Stimulated activated CD4-positive, alpha-beta T cell treated with anti-CD3 and anti-CD28 coated beads, TNF-alpha, amount 100 ng/mL, for 48 hours (primary cell): Measurements from ENCODE around the gene APOL4.
A peak's percentile ranks its signal among the peaks of the same experiment; 100 is the strongest.
"Not testable (repeated sequence)": the region's sequence is repeated elsewhere in the genome, so short reads cannot be mapped to it uniquely, and the experiment has no call there.

Experiments
- DNase-seq, 3 donors: peaks; one replicate each; pipeline ENCODE4 v3.0.0-alpha.2; 2020; ENCODE audit warnings: low read depth in 3 of 3

The APOL4 gene

GRCh38 chr22:36208162-36208765 lies 6.7 kb upstream of the APOL4 start:
- no peak for DNase-seq

GRCh38 chr22:36206255-36206654 lies 4.6 kb upstream of the APOL4 start:
- no peak for DNase-seq

- DNase-seq = not testable (repeated sequence)
These were observed 4.0 kb upstream of the APOL4 start for GRCh38 chr22:36205573-36205972.

- DNase-seq = no peak
These were observed 3.0 kb upstream of the APOL4 start for GRCh38 chr22:36204632-36205015.

- no peak for DNase-seq
These were observed 2.5 kb upstream of the APOL4 start for GRCh38 chr22:36204001-36204631.

- DNase-seq = not testable (repeated sequence)
These were observed 1.8 kb upstream of the APOL4 start for GRCh38 chr22:36203441-36203840.

GRCh38 chr22:36202906-36203305 lies 1.3 kb upstream of the APOL4 start:
- not testable (repeated sequence) for DNase-seq

GRCh38 chr22:36201025-36201424 lies 584 bp downstream of the APOL4 start:
- DNase-seq = not testable (repeated sequence)

- DNase-seq = no peak
These were observed 2.5 kb downstream of the APOL4 start for GRCh38 chr22:36199001-36199551.

- DNase-seq = no peak
These were observed 3.1 kb downstream of the APOL4 start for GRCh38 chr22:36198536-36198935.

GRCh38 chr22:36197514-36198146 lies 4.0 kb downstream of the APOL4 start:
- no peak for DNase-seq

- DNase-seq = no peak
These were observed 4.6 kb downstream of the APOL4 start for GRCh38 chr22:36197065-36197440.

GRCh38 chr22:36196254-36197064 lies 5.2 kb downstream of the APOL4 start:
- DNase-seq = no peak

GRCh38 chr22:36194971-36195370 lies 6.6 kb downstream of the APOL4 start:
- peak in 2 of 3 donors; percentile 17 to 23 for DNase-seq

- DNase-seq = no peak
These were observed 7.2 kb downstream of the APOL4 start for GRCh38 chr22:36194385-36194784.

GRCh38 chr22:36193577-36193976 lies 8.0 kb downstream of the APOL4 start:
- no peak for DNase-seq

GRCh38 chr22:36193171-36193570 lies 8.4 kb downstream of the APOL4 start:
- no peak for DNase-seq

GRCh38 chr22:36192542-36192941 lies 9.1 kb downstream of the APOL4 start:
- no peak for DNase-seq

- DNase-seq = no peak
These were observed 10.3 kb downstream of the APOL4 start for GRCh38 chr22:36191106-36191836.

- not testable (repeated sequence) for DNase-seq
These were observed 13.7 kb downstream of the APOL4 start for GRCh38 chr22:36187862-36188261.

- no peak for DNase-seq
These were observed 15.6 kb downstream of the APOL4 start for GRCh38 chr22:36185828-36186624.
